ENCODE measurements around the gene SREK1.

DNA sequence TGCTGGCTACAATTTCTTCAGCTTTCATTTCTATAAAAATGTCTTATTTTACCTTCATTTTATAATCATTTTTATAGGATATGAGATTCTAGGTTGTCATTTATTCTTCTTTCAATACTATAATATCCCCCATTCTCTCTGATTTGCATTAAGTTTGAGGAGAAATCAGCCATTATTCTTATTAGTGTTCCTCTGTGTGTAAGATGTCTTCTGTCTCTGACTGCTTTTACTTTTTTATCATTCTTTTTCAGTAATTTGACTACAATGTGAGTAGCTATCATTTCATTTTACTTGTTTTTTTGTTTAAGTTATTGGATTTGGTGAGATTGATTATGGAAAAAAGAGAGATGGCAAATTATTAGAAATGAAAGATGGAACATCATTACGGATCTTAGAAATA is 13.6 kb upstream of the SREK1 start:
- TF ChIP-seq, protein P1, sequence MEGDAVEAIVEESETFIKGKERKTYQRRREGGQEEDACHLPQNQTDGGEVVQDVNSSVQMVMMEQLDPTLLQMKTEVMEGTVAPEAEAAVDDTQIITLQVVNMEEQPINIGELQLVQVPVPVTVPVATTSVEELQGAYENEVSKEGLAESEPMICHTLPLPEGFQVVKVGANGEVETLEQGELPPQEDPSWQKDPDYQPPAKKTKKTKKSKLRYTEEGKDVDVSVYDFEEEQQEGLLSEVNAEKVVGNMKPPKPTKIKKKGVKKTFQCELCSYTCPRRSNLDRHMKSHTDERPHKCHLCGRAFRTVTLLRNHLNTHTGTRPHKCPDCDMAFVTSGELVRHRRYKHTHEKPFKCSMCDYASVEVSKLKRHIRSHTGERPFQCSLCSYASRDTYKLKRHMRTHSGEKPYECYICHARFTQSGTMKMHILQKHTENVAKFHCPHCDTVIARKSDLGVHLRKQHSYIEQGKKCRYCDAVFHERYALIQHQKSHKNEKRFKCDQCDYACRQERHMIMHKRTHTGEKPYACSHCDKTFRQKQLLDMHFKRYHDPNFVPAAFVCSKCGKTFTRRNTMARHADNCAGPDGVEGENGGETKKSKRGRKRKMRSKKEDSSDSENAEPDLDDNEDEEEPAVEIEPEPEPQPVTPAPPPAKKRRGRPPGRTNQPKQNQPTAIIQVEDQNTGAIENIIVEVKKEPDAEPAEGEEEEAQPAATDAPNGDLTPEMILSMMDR (IDR thresholded peaks at IDR 0.05 in 2 of 3, conservative IDR thresholded peaks at IDR 0.05 in 1 of 3; ENCODE audit: borderline replicate concordance in 1 of 3, insufficient read depth in 1 of 3, low read depth in 2 of 3, low read length in 2 of 3): no peak
- TF ChIP-seq YY1 (IDR thresholded peaks at IDR 0.05; ENCODE audit: extremely low read depth, insufficient replicate concordance, low read depth, low read length) (no peak), ZNF274 (IDR thresholded peaks at IDR 0.05; ENCODE audit: low read depth, low read length) (no peak), EGR1 (IDR thresholded peaks at IDR 0.05; ENCODE audit: low read depth) (no peak)
- TF ChIP-seq, protein P2, sequence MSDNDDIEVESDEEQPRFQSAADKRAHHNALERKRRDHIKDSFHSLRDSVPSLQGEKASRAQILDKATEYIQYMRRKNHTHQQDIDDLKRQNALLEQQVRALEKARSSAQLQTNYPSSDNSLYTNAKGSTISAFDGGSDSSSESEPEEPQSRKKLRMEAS (IDR thresholded peaks at IDR 0.05): no peak
- TF ChIP-seq, protein P3, sequence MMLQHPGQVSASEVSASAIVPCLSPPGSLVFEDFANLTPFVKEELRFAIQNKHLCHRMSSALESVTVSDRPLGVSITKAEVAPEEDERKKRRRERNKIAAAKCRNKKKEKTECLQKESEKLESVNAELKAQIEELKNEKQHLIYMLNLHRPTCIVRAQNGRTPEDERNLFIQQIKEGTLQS (IDR thresholded peaks at IDR 0.05): no peak
